Measurements from ENCODE around the gene S100A14. TPM values are rescaled to one million over a fixed set of nuclear protein-coding genes. Genes with fewer than 3 reads are reported as not detected.

S100A14 gene
- total RNA-seq, 1 experiment from 2014 or later = 0.63 TPM

- Histone ChIP-seq H4K8ac (replicated peaks; ENCODE audit: insufficient read length, low read depth, low read length) (no peak overlapping the region), H3K23me2 (ENCODE audit: insufficient read length, low read depth, low read length, poor library complexity, severe bottlenecking) (no peaks in the 10 kb centered on the region), H3K4me2 (ENCODE audit: insufficient read depth, insufficient read length, low read length) (no peak overlapping the region), H4K5ac (ENCODE audit: insufficient read length, low read depth, low read length) (no peak overlapping the region), H3T11ph (ENCODE audit: low read length) (no peak overlapping the region), H4K20me1 (ENCODE audit: control insufficient read depth, insufficient read depth, insufficient read length) (peaks cover 3% of the 10 kb centered on the region), H2BK20ac (ENCODE audit: low read depth, low read length, poor library complexity, severe bottlenecking) (no peak overlapping the region), H3K18ac (ENCODE audit: insufficient read length, low read depth, low read length) (peak overlapping the region; percentile 78), H2BK12ac (ENCODE audit: insufficient read length, low read depth, low read length) (peak overlapping the region; percentile 46), H3K56ac (ENCODE audit: insufficient read length, low read depth, low read length) (no peak overlapping the region), H3K14ac (ENCODE audit: insufficient read depth, low read length) (peak overlapping the region; percentile 85), H3K23ac (ENCODE audit: insufficient read length, low read depth, low read length) (no peak overlapping the region), H2AFZ (ENCODE audit: low read length) (no peak overlapping the region), H3K27ac (ENCODE audit: insufficient read length, low read depth, low read length) (no peak overlapping the region), H3K27me3 (ENCODE audit: insufficient read depth, low read length) (no peaks in the 10 kb centered on the region), H2BK15ac (ENCODE audit: low read depth, low read length) (no peak overlapping the region), H2BK120ac (ENCODE audit: low read depth, low read length, poor library complexity, severe bottlenecking) (peak overlapping the region; percentile 39), H2AK5ac (ENCODE audit: insufficient read length, low read length) (no peak overlapping the region), H3K4ac (ENCODE audit: low read depth, low read length) (no peak overlapping the region), H2BK5ac (ENCODE audit: insufficient read length, low read length) (no peak overlapping the region), H4K91ac (ENCODE audit: insufficient read length, low read depth, low read length) (no peak overlapping the region), H3K9ac (ENCODE audit: extremely low read depth, insufficient read length, low read length) (no peak overlapping the region), H3K79me1 (ENCODE audit: insufficient read depth, low read depth, low read length, poor library complexity, severe bottlenecking) (no peaks in the 10 kb centered on the region), H3K79me2 (ENCODE audit: insufficient read depth, low read length) (no peaks in the 10 kb centered on the region), H3K9me3 (ENCODE audit: control insufficient read depth, low read depth, low read length) (no peaks in the 10 kb centered on the region), H3K4me1 (ENCODE audit: insufficient read depth, low read length) (peaks cover 7% of the 10 kb centered on the region; the same call in 1 of the 2 replicates)
- peak overlapping the region; percentile 51 to 97 (median 76); a peak in 3 of 7 replicates for H3K27ac Mint-ChIP-seq
- H3K9me3 Mint-ChIP-seq = no peaks in the 10 kb centered on the region
- peaks cover 15% of the 10 kb centered on the region for H3K27me3 Mint-ChIP-seq (ENCODE audit: low read depth)
- no CpG with 5 or more reads among the region's 16 CpGs for WGBS (ENCODE audit: extremely low coverage, insufficient read length, low lambda C conversion rate)
- peaks cover 33 to 35% of the 10 kb centered on the region in 2 experiments for H3K4me1 Mint-ChIP-seq
- no peaks in the 10 kb centered on the region for H3K36me3 Mint-ChIP-seq (ENCODE audit: insufficient read depth in 1 of 3, low read depth in 3 of 3)
- TF ChIP-seq CTCF (conservative IDR thresholded peaks at IDR 0.05) = no peak
- peak; percentile 97 for DNase-seq
- H3K4me3 Mint-ChIP-seq = peak overlapping the region in 1 of 2 experiments; percentile 34; a peak in 1 of 5 replicates
These were observed 49.4 kb downstream of the S100A14 start for GRCh38 chr1:153566414-153567371.
